HepG2 (cell line): ENCODE results near the gene ZNF189. TPM values are rescaled to one million over a fixed set of nuclear protein-coding genes. Genes with fewer than 3 reads are reported as not detected.

Experiments
- ATF6 ChIP-seq: sonication (generic); formaldehyde crosslinking; conservative IDR thresholded peaks from 2 replicates; pipeline ENCODE4 v1.4.0; 2020; ENCODE audit warnings: missing genetic modification reagents
- DZIP1 ChIP-seq: sonication (generic); formaldehyde crosslinking; IDR thresholded peaks from 2 replicates; pipeline ENCODE4 v1.5.0; 2020; ENCODE audit warnings: mild to moderate bottlenecking, missing genetic modification reagents
- FOXK2 ChIP-seq: fragments of 450-650 bp; IDR thresholded peaks from 2 replicates; pipeline ENCODE4 v1.6.1; 2016
- HNF4A ChIP-seq: sonication (generic); formaldehyde crosslinking; IDR thresholded peaks from 2 replicates; pipeline ENCODE4 v1.4.0; 2020; ENCODE audit warnings: missing genetic modification reagents
- IKZF4 ChIP-seq: sonication (generic); formaldehyde crosslinking; IDR thresholded peaks from 2 replicates; pipeline ENCODE4 v1.5.1; 2020; ENCODE audit warnings: borderline replicate concordance, mild to moderate bottlenecking, low read depth, missing genetic modification reagents; ENCODE audit errors: not compliant biosample characterization
- JARID2 ChIP-seq: sonication (generic); formaldehyde crosslinking; IDR thresholded peaks from 2 replicates; pipeline ENCODE4 v1.8.1; 2023; ENCODE audit warnings: missing genetic modification reagents, inconsistent platforms; ENCODE audit not compliant: insufficient replicate concordance
- MATR3 ChIP-seq: sonication (generic); formaldehyde crosslinking; IDR thresholded peaks from 2 replicates; pipeline ENCODE4 v1.4.0; 2020; ENCODE audit warnings: missing genetic modification reagents
- NBN ChIP-seq: fragments of 450-650 bp; conservative IDR thresholded peaks from 2 replicates; pipeline ENCODE4 v1.6.1; 2017
- PATZ1 ChIP-seq: sonication (generic); formaldehyde crosslinking; IDR thresholded peaks from 2 replicates; pipeline ENCODE4 v1.4.0; 2020; ENCODE audit warnings: missing genetic modification reagents
- PCBP2 ChIP-seq: fragments of 200-400 bp; formaldehyde crosslinking; optimal IDR thresholded peaks from 2 replicates; pipeline ENCODE3; 2018; ENCODE audit warnings: low read length, low read depth; ENCODE audit not compliant: poor library complexity, severe bottlenecking
- RAD21 ChIP-seq: fragments of 450-650 bp; formaldehyde crosslinking; IDR thresholded peaks from 2 replicates; pipeline ENCODE4 v1.5.0; 2020; ENCODE audit warnings: mild to moderate bottlenecking
- RNF2 ChIP-seq: fragments of 450-650 bp; conservative IDR thresholded peaks from 2 replicates; pipeline ENCODE4 v1.6.1; 2016; ENCODE audit warnings: low read depth
- RXRB ChIP-seq: IDR thresholded peaks from 2 replicates; pipeline ENCODE4 v1.6.1; 2016; ENCODE audit warnings: borderline replicate concordance, missing genetic modification reagents, missing compliant biosample characterization
- SRSF9 ChIP-seq: fragments of 200-400 bp; formaldehyde crosslinking; IDR thresholded peaks from 2 replicates; pipeline ENCODE4 v1.6.1; 2018; ENCODE audit warnings: borderline replicate concordance, mild to moderate bottlenecking, low read depth, low read length; ENCODE audit not compliant: insufficient read depth, poor library complexity, severe bottlenecking
- ZNF124 ChIP-seq: sonication (generic); formaldehyde crosslinking; IDR thresholded peaks from 2 replicates; pipeline ENCODE4 v1.4.0; 2020; ENCODE audit warnings: missing genetic modification reagents
- ZNF234 ChIP-seq: sonication (generic); formaldehyde crosslinking; conservative IDR thresholded peaks from 2 replicates; pipeline ENCODE4 v1.5.1; 2020; ENCODE audit warnings: mild to moderate bottlenecking, missing genetic modification reagents
- ZNF570 ChIP-seq: sonication (generic); formaldehyde crosslinking; IDR thresholded peaks from 2 replicates; pipeline ENCODE4 v1.4.0; 2020; ENCODE audit warnings: mild to moderate bottlenecking, missing genetic modification reagents, borderline replicate concordance
- ZNF598 ChIP-seq: sonication (generic); formaldehyde crosslinking; IDR thresholded peaks from 2 replicates; pipeline ENCODE4 v1.5.1; 2020; ENCODE audit warnings: mild to moderate bottlenecking, missing genetic modification reagents, borderline replicate concordance
- ZNF724P ChIP-seq: sonication (generic); formaldehyde crosslinking; IDR thresholded peaks from 2 replicates; pipeline ENCODE4 v1.8.0; 2022; ENCODE audit warnings: missing genetic modification reagents, borderline replicate concordance
- ZNF850 ChIP-seq: sonication (generic); formaldehyde crosslinking; conservative IDR thresholded peaks from 2 replicates; pipeline ENCODE4 v1.9.0; 2021; ENCODE audit warnings: mild to moderate bottlenecking, missing genetic modification reagents
- ZSCAN25 ChIP-seq: sonication (generic); formaldehyde crosslinking; IDR thresholded peaks from 2 replicates; pipeline ENCODE4 v1.8.0; 2022; ENCODE audit warnings: mild to moderate bottlenecking, missing genetic modification reagents
- ZSCAN31 ChIP-seq: sonication (generic); formaldehyde crosslinking; IDR thresholded peaks from 2 replicates; pipeline ENCODE4 v1.5.0; 2020; ENCODE audit warnings: low read depth, mild to moderate bottlenecking, missing genetic modification reagents
- polyA plus RNA-seq, 8 experiments: library from polyadenylated mRNA; depleted of rRNA in 3 of 8; stranded (reverse) in 7 of 8; unstranded in 1 of 8; fragments of >200 nt; fragmentation: Illumina TruSeq in 4 of 8; extraction: Trizol in 4 of 8; gene quantifications; 2 replicates each; pipeline versions ENCODE4 v1.2.1 to v1.2.3, GENCODE V29; 2011 to 2016; ENCODE audit warnings: low read depth in 4 of 8, missing spikeins in 1 of 8, mixed read lengths in 1 of 8; ENCODE audit not compliant: insufficient read depth in 1 of 8
- total RNA-seq, 5 experiments: library from RNA; depleted of rRNA; stranded (reverse); fragments of >200 nt; fragmentation: Illumina TruSeq; extraction: Trizol; gene quantifications; 2 replicates each; pipeline ENCODE4 v1.2.3, GENCODE V29; 2016; ENCODE audit warnings: low read depth in 1 of 5
- TF ChIP-seq, protein P1 (sequence below): sonication (generic); formaldehyde crosslinking; IDR thresholded peaks from 2 replicates; pipeline ENCODE4 v1.8.0; 2022; ENCODE audit warnings: missing genetic modification reagents, low read depth, mild to moderate bottlenecking, borderline replicate concordance
- TF ChIP-seq, protein P2 (sequence below): sonication (generic); formaldehyde crosslinking; IDR thresholded peaks from 2 replicates; pipeline ENCODE4 v1.4.0; 2020; ENCODE audit warnings: missing genetic modification reagents

Gene ZNF189
- total and polyA plus RNA-seq, 2 of the 13 experiments (the other 11 are each of a cell fraction or from before 2014, with no cell fraction given): 8.4 to 50.0 TPM

GRCh38 chr9:101433229-101433628 is 34.6 kb downstream of the ZNF189 start (continued):
- TF ChIP-seq IKZF4 (no peak), ZNF570 (CRISPR knock-in tag) (no peak), DZIP1 (CRISPR knock-in tag) (no peak), RAD21 (CRISPR knock-in tag) (no peak), ZNF598 (CRISPR knock-in tag) (no peak), ZSCAN25 (CRISPR knock-in tag) (no peak; the same call in 1 of the 2 replicates), FOXK2 (peak; percentile 23; the same call in 1 of the 2 replicates), ZNF850 (CRISPR knock-in tag) (no peak), PCBP2 (no peak), SRSF9 (no peak), JARID2 (CRISPR knock-in tag) (no peak), PATZ1 (CRISPR knock-in tag) (no peak), RNF2 (no peak), NBN (no peak), ZNF724P (CRISPR knock-in tag) (no peak), RXRB (CRISPR knock-in tag) (peak; percentile 92), MATR3 (CRISPR knock-in tag) (no peak), ZSCAN31 (CRISPR knock-in tag) (no peak), HNF4A (peak; percentile 95), ATF6 (no peak), ZNF124 (no peak), ZNF234 (CRISPR knock-in tag) (no peak)
- TF ChIP-seq, protein P1, sequence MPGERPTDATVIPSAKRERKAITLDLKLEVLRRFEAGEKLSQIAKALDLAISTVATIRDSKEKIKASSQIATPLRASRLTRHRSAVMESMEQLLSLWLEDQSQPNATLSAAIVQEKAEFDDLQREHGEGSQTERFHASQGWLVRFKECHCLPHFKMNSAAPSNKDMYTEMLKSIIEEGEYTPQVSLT: no peak
- TF ChIP-seq, protein P2, sequence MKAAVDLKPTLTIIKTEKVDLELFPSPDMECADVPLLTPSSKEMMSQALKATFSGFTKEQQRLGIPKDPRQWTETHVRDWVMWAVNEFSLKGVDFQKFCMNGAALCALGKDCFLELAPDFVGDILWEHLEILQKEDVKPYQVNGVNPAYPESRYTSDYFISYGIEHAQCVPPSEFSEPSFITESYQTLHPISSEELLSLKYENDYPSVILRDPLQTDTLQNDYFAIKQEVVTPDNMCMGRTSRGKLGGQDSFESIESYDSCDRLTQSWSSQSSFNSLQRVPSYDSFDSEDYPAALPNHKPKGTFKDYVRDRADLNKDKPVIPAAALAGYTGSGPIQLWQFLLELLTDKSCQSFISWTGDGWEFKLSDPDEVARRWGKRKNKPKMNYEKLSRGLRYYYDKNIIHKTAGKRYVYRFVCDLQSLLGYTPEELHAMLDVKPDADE (CRISPR knock-in tag): no peak
